ENCODE data around the gene PALB2. TPM values are rescaled to one million over a fixed set of nuclear protein-coding genes. Genes with fewer than 3 reads are reported as not detected.

PALB2 gene
- total and polyA plus RNA-seq, 2 experiments from 2014 or later: 24.2 to 34.0 TPM

- TF ChIP-seq REST (IDR thresholded peaks at IDR 0.05; ENCODE audit: unreplicated experiment): no peak
- TF ChIP-seq CREB1 (CRISPR knock-in tag; IDR thresholded peaks at IDR 0.05; ENCODE audit: low read depth): no peak
- no peak for TF ChIP-seq ZNF331 (CRISPR knock-in tag; IDR thresholded peaks at IDR 0.05; ENCODE audit: low read depth)
- no peak for TF ChIP-seq ZNF114 (CRISPR knock-in tag; IDR thresholded peaks at IDR 0.05)
- TF ChIP-seq, protein P1, sequence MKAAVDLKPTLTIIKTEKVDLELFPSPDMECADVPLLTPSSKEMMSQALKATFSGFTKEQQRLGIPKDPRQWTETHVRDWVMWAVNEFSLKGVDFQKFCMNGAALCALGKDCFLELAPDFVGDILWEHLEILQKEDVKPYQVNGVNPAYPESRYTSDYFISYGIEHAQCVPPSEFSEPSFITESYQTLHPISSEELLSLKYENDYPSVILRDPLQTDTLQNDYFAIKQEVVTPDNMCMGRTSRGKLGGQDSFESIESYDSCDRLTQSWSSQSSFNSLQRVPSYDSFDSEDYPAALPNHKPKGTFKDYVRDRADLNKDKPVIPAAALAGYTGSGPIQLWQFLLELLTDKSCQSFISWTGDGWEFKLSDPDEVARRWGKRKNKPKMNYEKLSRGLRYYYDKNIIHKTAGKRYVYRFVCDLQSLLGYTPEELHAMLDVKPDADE (IDR thresholded peaks at IDR 0.05): no peak
Observed at GRCh38 chr16:23578101-23578830, 62.8 kb downstream of the PALB2 start (continued).

DNA sequence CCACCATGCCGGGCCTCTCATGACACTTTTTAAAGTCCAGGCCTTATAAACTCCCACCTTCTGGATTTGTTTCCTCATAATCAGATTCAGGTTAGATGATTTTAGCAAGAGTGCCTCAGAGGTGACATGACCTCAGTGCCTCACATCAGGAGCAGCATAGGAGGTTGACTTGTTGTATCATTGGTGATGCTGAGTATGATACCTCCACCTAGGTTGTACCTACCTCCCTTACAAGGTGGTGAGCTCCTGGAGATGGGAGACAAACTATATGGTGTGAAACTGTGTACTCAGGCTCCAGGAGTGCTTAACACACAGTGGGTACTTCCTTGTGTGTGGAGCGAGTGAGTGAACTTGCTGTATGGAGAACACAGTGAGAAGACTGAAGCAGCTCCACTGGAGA is 63.6 kb downstream of the PALB2 start:
- Mint-ChIP-seq H3K27ac (no peak overlapping the region), H3K36me3 (ENCODE audit: low read depth) (peaks cover 47% of the 10 kb centered on the region), H3K27me3 (ENCODE audit: insufficient read depth, low read depth, poor library complexity) (peaks cover 7% of the 10 kb centered on the region), H3K9me3 (no peaks in the 10 kb centered on the region), H3K4me3 (no peak overlapping the region), H3K4me1 (no peaks in the 10 kb centered on the region)
- Histone ChIP-seq H3K27me3 (ENCODE audit: insufficient read depth) (no peaks in the 10 kb centered on the region), H3K4me3 (no peak overlapping the region), H3K4me1 (ENCODE audit: insufficient read depth) (no peaks in the 10 kb centered on the region), H3K27ac (ENCODE audit: low read depth) (no peak overlapping the region), H3F3A (replicated peaks; ENCODE audit: low read depth) (0 out of 2 replicates have a peak, but pooled peaks cover 7% of the 10 kb centered on the region), H3K9me2 (ENCODE audit: insufficient read depth) (no peaks in the 10 kb centered on the region), H3K36me3 (ENCODE audit: insufficient read depth) (peaks cover 19% of the 10 kb centered on the region; the same call in 1 of the 2 replicates), H2AFZ (no peak overlapping the region), H3K79me2 (replicated peaks; ENCODE audit: insufficient read depth) (no peaks in the 10 kb centered on the region), H3K4me2 (no peak overlapping the region), H4K20me1 (replicated peaks; ENCODE audit: insufficient read depth) (peaks cover 10% of the 10 kb centered on the region; the same call in 1 of the 2 replicates)
- no peak for DNase-seq (ENCODE audit: low spot score)
- no peak for ATAC-seq
- TF ChIP-seq EZH2 (IDR thresholded peaks at IDR 0.05; ENCODE audit: low read depth, unreplicated experiment): no peak
- TF ChIP-seq STAT1 (IDR thresholded peaks at IDR 0.05; ENCODE audit: unreplicated experiment): no peak

DNA sequence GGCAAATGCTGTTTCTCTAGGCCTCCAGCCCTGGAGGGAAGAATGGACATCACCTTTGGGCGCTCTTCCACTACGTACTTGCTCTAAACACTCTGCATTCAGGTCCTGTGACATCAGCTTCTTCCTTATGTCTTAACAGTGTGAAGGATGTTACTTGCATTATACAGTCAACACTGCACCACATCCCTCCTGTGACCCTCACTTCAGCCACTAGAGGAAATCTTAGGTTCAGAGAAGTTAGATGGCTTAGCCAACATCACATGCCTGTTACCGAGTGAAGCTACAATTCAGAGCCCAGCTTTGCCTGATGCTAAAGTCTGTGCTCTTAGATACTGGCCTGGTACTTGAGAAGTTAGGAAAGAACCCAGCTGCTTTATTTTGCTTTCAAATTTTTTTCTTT is 65.3 kb downstream of the PALB2 start:
- Histone ChIP-seq H2AFZ (no peak overlapping the region), H3K4me1 (ENCODE audit: insufficient read depth) (no peaks in the 10 kb centered on the region), H3K4me2 (no peak overlapping the region), H3K4me3 (no peak overlapping the region), H3K36me3 (ENCODE audit: insufficient read depth) (peaks cover 27% of the 10 kb centered on the region), H3K27ac (ENCODE audit: low read depth) (no peak overlapping the region), H3K79me2 (replicated peaks; ENCODE audit: insufficient read depth) (no peaks in the 10 kb centered on the region), H4K20me1 (replicated peaks; ENCODE audit: insufficient read depth) (peaks cover 10% of the 10 kb centered on the region; the same call in 1 of the 2 replicates), H3K27me3 (ENCODE audit: insufficient read depth) (no peaks in the 10 kb centered on the region), H3F3A (replicated peaks; ENCODE audit: low read depth) (0 out of 2 replicates have a peak, but pooled peaks cover 7% of the 10 kb centered on the region), H3K9me2 (ENCODE audit: insufficient read depth) (no peaks in the 10 kb centered on the region)
- Mint-ChIP-seq H3K27ac (no peak overlapping the region), H3K4me1 (no peaks in the 10 kb centered on the region), H3K27me3 (ENCODE audit: insufficient read depth, low read depth, poor library complexity) (peaks cover 7% of the 10 kb centered on the region), H3K4me3 (no peak overlapping the region), H3K9me3 (no peaks in the 10 kb centered on the region), H3K36me3 (ENCODE audit: low read depth) (peaks cover 51% of the 10 kb centered on the region)
- peak; percentile 57 for ATAC-seq
- peak; percentile 20 for DNase-seq (ENCODE audit: low spot score)
- TF ChIP-seq EZH2phosphoT487 (IDR thresholded peaks at IDR 0.05; ENCODE audit: unreplicated experiment): no peak
- TF ChIP-seq, protein P2, sequence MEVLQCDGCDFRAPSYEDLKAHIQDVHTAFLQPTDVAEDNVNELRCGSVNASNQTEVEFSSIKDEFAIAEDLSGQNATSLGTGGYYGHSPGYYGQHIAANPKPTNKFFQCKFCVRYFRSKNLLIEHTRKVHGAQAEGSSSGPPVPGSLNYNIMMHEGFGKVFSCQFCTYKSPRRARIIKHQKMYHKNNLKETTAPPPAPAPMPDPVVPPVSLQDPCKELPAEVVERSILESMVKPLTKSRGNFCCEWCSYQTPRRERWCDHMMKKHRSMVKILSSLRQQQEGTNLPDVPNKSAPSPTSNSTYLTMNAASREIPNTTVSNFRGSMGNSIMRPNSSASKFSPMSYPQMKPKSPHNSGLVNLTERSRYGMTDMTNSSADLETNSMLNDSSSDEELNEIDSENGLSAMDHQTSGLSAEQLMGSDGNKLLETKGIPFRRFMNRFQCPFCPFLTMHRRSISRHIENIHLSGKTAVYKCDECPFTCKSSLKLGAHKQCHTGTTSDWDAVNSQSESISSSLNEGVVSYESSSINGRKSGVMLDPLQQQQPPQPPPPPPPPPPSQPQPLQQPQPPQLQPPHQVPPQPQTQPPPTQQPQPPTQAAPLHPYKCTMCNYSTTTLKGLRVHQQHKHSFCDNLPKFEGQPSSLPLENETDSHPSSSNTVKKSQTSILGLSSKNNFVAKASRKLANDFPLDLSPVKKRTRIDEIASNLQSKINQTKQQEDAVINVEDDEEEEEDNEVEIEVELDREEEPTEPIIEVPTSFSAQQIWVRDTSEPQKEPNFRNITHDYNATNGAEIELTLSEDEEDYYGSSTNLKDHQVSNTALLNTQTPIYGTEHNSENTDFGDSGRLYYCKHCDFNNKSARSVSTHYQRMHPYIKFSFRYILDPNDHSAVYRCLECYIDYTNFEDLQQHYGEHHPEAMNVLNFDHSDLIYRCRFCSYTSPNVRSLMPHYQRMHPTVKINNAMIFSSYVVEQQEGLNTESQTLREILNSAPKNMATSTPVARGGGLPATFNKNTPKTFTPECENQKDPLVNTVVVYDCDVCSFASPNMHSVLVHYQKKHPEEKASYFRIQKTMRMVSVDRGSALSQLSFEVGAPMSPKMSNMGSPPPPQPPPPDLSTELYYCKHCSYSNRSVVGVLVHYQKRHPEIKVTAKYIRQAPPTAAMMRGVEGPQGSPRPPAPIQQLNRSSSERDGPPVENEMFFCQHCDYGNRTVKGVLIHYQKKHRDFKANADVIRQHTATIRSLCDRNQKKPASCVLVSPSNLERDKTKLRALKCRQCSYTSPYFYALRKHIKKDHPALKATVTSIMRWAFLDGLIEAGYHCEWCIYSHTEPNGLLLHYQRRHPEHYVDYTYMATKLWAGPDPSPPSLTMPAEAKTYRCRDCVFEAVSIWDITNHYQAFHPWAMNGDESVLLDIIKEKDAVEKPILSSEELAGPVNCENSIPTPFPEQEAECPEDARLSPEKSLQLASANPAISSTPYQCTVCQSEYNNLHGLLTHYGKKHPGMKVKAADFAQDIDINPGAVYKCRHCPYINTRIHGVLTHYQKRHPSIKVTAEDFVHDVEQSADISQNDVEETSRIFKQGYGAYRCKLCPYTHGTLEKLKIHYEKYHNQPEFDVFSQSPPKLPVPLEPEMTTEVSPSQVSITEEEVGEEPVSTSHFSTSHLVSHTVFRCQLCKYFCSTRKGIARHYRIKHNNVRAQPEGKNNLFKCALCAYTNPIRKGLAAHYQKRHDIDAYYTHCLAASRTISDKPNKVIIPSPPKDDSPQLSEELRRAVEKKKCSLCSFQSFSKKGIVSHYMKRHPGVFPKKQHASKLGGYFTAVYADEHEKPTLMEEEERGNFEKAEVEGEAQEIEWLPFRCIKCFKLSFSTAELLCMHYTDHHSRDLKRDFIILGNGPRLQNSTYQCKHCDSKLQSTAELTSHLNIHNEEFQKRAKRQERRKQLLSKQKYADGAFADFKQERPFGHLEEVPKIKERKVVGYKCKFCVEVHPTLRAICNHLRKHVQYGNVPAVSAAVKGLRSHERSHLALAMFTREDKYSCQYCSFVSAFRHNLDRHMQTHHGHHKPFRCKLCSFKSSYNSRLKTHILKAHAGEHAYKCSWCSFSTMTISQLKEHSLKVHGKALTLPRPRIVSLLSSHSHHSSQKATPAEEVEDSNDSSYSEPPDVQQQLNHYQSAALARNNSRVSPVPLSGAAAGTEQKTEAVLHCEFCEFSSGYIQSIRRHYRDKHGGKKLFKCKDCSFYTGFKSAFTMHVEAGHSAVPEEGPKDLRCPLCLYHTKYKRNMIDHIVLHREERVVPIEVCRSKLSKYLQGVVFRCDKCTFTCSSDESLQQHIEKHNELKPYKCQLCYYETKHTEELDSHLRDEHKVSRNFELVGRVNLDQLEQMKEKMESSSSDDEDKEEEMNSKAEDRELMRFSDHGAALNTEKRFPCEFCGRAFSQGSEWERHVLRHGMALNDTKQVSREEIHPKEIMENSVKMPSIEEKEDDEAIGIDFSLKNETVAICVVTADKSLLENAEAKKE (CRISPR knock-in tag; IDR thresholded peaks at IDR 0.05): no peak

Measured in GM23338 (cell line).